Upper lobe of left lung (tissue), 6 donors: ENCODE data around the gene ARHGAP42. TPM values are rescaled to one million over a fixed set of nuclear protein-coding genes. Genes with fewer than 3 reads are reported as not detected.

Experiments
- ATAC-seq, 2 donors: fragments of 200-7000 bp; cut with Tn5 transposase; one replicate each; pipeline ENCODE4 v1.9.1; 2022; ENCODE audit warnings: mild to moderate bottlenecking in 2 of 2, moderate library complexity in 2 of 2; ENCODE audit not compliant: low FRiP score in 2 of 2
- DNase-seq, 2 donors: peaks; one replicate each; pipeline ENCODE4 v3.0.0-alpha.2; 2019 to 2020
- H3K27ac ChIP-seq, 4 donors: fragments of 200-600 bp; sonication (generic); one replicate each; pipeline ENCODE4 v1.5.1; 2016 to 2019
- H3K27me3 ChIP-seq, 4 donors: fragments of 200-600 bp; sonication (generic); one replicate each; pipeline ENCODE4 v1.5.1; 2017 to 2019
- H3K36me3 ChIP-seq, 4 donors: fragments of 200-600 bp; sonication (generic); one replicate each; pipeline ENCODE4 v1.5.1; 2016 to 2019
- H3K4me1 ChIP-seq, 4 donors: fragments of 200-600 bp; sonication (generic); one replicate each; pipeline ENCODE4 v1.5.1; 2018 to 2019
- H3K4me3 ChIP-seq, 4 donors: fragments of 200-600 bp; sonication (generic); one replicate each; pipeline ENCODE4 v1.5.1; 2017 to 2019; ENCODE audit warnings: mild to moderate bottlenecking in 2 of 4, moderate library complexity in 1 of 4
- H3K9me3 ChIP-seq, 4 donors: fragments of 200-600 bp; sonication (generic); one replicate each; pipeline ENCODE4 v1.5.1; 2018 to 2019
- CTCF ChIP-seq, 6 experiments: fragments of 450-650 bp in 4 of 6; fragments of 200-600 bp in 2 of 6; sonication (generic) in 2 of 6; IDR thresholded peaks; one replicate each; pipeline ENCODE4 v1.5.1; 2016 to 2019; ENCODE audit warnings: antibody characterized with exemption in 6 of 6
- EP300 ChIP-seq, 4 donors: sonication (generic); formaldehyde crosslinking; IDR thresholded peaks; one replicate each; pipeline ENCODE4 v1.5.1; 2017; ENCODE audit warnings: antibody characterized with exemption in 4 of 4, control low read depth in 2 of 4
- POLR2A ChIP-seq, 4 donors: fragments of 450-650 bp; IDR thresholded peaks; one replicate each; pipeline ENCODE4 v1.5.1; 2016 to 2017; ENCODE audit warnings: antibody characterized with exemption in 4 of 4, mild to moderate bottlenecking in 2 of 4
- POLR2AphosphoS5 ChIP-seq, 2 donors: sonication (generic); formaldehyde crosslinking; IDR thresholded peaks; one replicate each; pipeline ENCODE4 v1.5.1; 2017; ENCODE audit warnings: antibody characterized with exemption in 2 of 2
- WGBS, 2 donors: methylation state at CpG; one replicate each; pipeline ENCODE4 v1.1.5; 2017 to 2018; 5-methylcytosine and 5-hydroxymethylcytosine counted together
- total RNA-seq, 6 donors: library from RNA; depleted of rRNA in 4 of 6; stranded (reverse); fragments of >200 nt in 4 of 6; gene quantifications; one replicate each; pipeline versions ENCODE4 v1.1.0 to v1.2.1, GENCODE V29; 2016 to 2021
- donor health status: DM: no; HTN: no; CAD: no; lungs with moderate emphysema.
- donor health status: DM: no; HTN: yes; CAD: no; lungs with severe emphysema.

The ARHGAP42 gene
- total RNA-seq, 6 donors from 2014 or later: 8.7 to 44.9 (median 23.6) TPM

DNA sequence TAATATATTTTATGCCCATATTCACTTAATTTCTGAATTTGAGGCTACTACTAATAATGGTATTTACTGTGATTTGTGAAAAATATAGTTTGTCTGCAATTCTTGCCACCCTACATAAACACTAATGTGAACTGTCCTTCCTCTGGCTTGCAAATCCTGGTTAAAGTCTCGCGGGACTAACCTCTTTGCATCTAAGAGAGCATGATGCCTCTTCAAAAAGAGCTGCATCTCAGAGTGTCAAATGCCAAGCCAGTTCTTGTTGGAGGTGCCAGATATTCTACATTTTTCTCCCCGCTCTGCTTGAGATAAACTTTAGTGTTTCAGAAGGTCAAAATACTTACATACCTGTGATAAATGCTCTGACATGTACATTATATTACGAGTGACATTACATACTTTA, 2.1 kb downstream of the ARHGAP42 start:
- Histone ChIP-seq H3K4me1 (peaks cover 0 to 6% (median 3%) of the 10 kb centered on the region in 4 donors), H3K36me3 (no peaks in the 10 kb centered on the region), H3K4me3 (peak overlapping the region in 1 of 4 donors; percentile 64), H3K9me3 (no peaks in the 10 kb centered on the region), H3K27ac (no peak overlapping the region), H3K27me3 (no peaks in the 10 kb centered on the region)
- DNase-seq: no peak
- no peak for TF ChIP-seq POLR2AphosphoS5 (IDR thresholded peaks at IDR 0.05)
- TF ChIP-seq POLR2A (IDR thresholded peaks at IDR 0.05): no peak
- TF ChIP-seq CTCF (IDR thresholded peaks at IDR 0.05): no peak
- no peak for TF ChIP-seq EP300 (IDR thresholded peaks at IDR 0.05)
- ATAC-seq: no peak
- 65 to 78% methylated on average over 4 of the region's 4 CpGs for WGBS, 2 donors

- 60 to 65% methylated on average over 1 of the region's 1 CpG for WGBS, 2 donors
- DNase-seq (no peak), ATAC-seq (no peak)
- Histone ChIP-seq H3K9me3 (no peaks in the 10 kb centered on the region), H3K4me1 (peaks cover 0 to 2% (median 0%) of the 10 kb centered on the region in 4 donors), H3K27ac (no peak overlapping the region), H3K36me3 (no peaks in the 10 kb centered on the region), H3K4me3 (no peak overlapping the region), H3K27me3 (no peaks in the 10 kb centered on the region)
- TF ChIP-seq POLR2A (IDR thresholded peaks at IDR 0.05): no peak
- no peak for TF ChIP-seq CTCF (IDR thresholded peaks at IDR 0.05)
- no peak for TF ChIP-seq POLR2AphosphoS5 (IDR thresholded peaks at IDR 0.05)
- TF ChIP-seq EP300 (IDR thresholded peaks at IDR 0.05): no peak
Observed at GRCh38 chr11:100691896-100692653, 5.0 kb downstream of the ARHGAP42 start.

DNA sequence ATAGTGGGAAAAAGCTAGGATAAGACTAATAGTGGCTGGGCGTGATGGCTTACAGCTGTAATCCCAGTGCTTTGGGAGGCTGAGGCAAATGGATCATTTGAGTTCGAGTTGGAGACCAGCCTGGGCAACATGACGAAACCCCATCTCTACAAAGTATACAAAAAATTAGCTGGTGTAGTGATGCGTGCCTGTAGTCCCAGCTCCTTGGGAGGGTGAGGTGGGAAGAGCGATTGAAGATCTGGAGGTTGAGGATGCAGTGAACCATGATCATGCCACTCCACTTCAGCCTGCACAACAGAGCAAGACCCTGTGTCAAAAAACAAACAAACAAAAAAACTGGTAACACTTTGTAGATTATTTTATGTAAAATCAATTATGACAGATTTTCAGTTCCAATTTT, 8.8 kb downstream of the ARHGAP42 start:
- TF ChIP-seq POLR2AphosphoS5 (IDR thresholded peaks at IDR 0.05): no peak
- TF ChIP-seq POLR2A (IDR thresholded peaks at IDR 0.05): no peak
- no peak for TF ChIP-seq CTCF (IDR thresholded peaks at IDR 0.05)
- no peak for TF ChIP-seq EP300 (IDR thresholded peaks at IDR 0.05)
- DNase-seq (no peak), ATAC-seq (no peak)
- whole genome bisulfite sequencing, 2 donors: 84 to 87% methylated on average over 5 of the region's 5 CpGs
- Histone ChIP-seq H3K4me1 (no peaks in the 10 kb centered on the region), H3K4me3 (no peak overlapping the region), H3K36me3 (no peaks in the 10 kb centered on the region), H3K27ac (no peak overlapping the region), H3K9me3 (no peaks in the 10 kb centered on the region), H3K27me3 (no peaks in the 10 kb centered on the region)

GRCh38 chr11:100703139-100703538, 16.1 kb downstream of the ARHGAP42 start:
- H3K4me1 ChIP-seq: no peaks in the 10 kb centered on the region
- H3K9me3 ChIP-seq: no peaks in the 10 kb centered on the region
- TF ChIP-seq POLR2A (IDR thresholded peaks at IDR 0.05) (no peak), POLR2AphosphoS5 (IDR thresholded peaks at IDR 0.05) (no peak), EP300 (IDR thresholded peaks at IDR 0.05) (no peak), CTCF (IDR thresholded peaks at IDR 0.05) (no peak)
- WGBS, 2 donors: 96 to 99% methylated on average over 2 of the region's 2 CpGs
- H3K36me3 ChIP-seq: no peaks in the 10 kb centered on the region
- H3K27ac ChIP-seq: no peak overlapping the region
- H3K27me3 ChIP-seq: no peaks in the 10 kb centered on the region
- ATAC-seq (no peak), DNase-seq (no peak)
- no peak overlapping the region for H3K4me3 ChIP-seq
